ENCODE data around the gene ZNF587. TPM values are rescaled to one million over a fixed set of nuclear protein-coding genes. Genes with fewer than 3 reads are reported as not detected.
"Not testable (repeated sequence)": the region's sequence is repeated elsewhere in the genome, so short reads cannot be mapped to it uniquely, and the experiment has no call there.

Gene ZNF587
- total RNA-seq, 6 experiments from 2014 or later, result 22.6 to 28.6 (median 25.3) TPM

DNA sequence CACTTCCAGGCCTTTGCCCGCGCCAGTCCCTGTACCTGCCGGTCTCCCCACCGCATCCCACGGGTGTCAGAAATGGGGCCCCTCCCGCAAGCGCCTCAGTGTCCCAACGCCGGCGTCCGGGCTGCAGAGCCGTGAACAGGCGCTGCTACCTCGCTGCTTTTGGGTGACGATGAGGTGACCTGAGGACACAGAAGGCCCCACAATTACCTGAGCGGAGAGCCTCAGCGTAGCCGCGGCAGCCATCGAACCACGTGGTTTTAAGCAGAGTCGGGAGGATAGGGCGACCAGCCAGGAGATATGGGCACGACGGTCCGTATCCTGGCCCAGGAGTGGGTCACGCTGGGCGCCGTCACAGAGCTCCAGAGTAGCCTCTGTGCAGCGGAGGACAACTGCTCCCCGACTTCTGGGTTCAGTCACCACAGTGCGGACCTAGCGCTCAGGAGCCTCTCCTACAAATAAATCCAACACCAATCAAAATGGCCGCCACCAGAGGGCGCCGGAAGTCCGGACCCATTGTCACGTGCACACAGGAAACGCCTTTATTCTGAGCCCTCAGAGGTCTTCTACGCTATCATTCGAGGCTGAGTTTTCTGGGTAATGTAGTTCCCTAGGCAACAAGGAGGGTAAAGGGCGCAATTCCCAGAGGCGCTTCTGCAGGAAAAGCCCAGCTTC is 39.0 kb downstream of the ZNF587 start, which contains the start of gene ZNF814:
Gene ZNF814 (minus strand): TSS at position 478 of the 672 bp plus-strand sequence. CDS start 235 bp downstream, at position 243.
- peaks cover 33% of the 10 kb centered on the region for H3K9me3 Mint-ChIP-seq
- H3K27me3 Mint-ChIP-seq (ENCODE audit: insufficient read depth), result no peaks in the 10 kb centered on the region; the same call in 1 of the 2 replicates
- no peak within 1 kb of the TSS for H3K27ac Mint-ChIP-seq
- TF ChIP-seq, protein P1, sequence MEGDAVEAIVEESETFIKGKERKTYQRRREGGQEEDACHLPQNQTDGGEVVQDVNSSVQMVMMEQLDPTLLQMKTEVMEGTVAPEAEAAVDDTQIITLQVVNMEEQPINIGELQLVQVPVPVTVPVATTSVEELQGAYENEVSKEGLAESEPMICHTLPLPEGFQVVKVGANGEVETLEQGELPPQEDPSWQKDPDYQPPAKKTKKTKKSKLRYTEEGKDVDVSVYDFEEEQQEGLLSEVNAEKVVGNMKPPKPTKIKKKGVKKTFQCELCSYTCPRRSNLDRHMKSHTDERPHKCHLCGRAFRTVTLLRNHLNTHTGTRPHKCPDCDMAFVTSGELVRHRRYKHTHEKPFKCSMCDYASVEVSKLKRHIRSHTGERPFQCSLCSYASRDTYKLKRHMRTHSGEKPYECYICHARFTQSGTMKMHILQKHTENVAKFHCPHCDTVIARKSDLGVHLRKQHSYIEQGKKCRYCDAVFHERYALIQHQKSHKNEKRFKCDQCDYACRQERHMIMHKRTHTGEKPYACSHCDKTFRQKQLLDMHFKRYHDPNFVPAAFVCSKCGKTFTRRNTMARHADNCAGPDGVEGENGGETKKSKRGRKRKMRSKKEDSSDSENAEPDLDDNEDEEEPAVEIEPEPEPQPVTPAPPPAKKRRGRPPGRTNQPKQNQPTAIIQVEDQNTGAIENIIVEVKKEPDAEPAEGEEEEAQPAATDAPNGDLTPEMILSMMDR (IDR thresholded peaks at IDR 0.05), result peak; percentile 71
- peak within 1 kb of the TSS; percentile 63; the same call in 1 of the 2 replicates for H3K4me3 Mint-ChIP-seq
- H3K36me3 Mint-ChIP-seq (ENCODE audit: low read depth), result peaks cover 48% of the 10 kb centered on the region
- H3K4me1 Mint-ChIP-seq (ENCODE audit: low read depth), result peaks cover 6% of the 10 kb centered on the region; the same call in 1 of the 2 replicates
- DNase-seq, result peak; percentile 28

GRCh38 chr19:57890706-57891105 is 41.0 kb downstream of the ZNF587 start:
- H3K27ac Mint-ChIP-seq; H3K4me1 Mint-ChIP-seq (ENCODE audit: low read depth); H3K27me3 Mint-ChIP-seq (ENCODE audit: insufficient read depth); H3K4me3 Mint-ChIP-seq: not testable (repeated sequence)
- Mint-ChIP-seq H3K36me3 (ENCODE audit: low read depth) (peaks cover 42% of the 10 kb centered on the region), H3K9me3 (peaks cover 22% of the 10 kb centered on the region)
- DNase-seq, result peak; percentile 69

DNA sequence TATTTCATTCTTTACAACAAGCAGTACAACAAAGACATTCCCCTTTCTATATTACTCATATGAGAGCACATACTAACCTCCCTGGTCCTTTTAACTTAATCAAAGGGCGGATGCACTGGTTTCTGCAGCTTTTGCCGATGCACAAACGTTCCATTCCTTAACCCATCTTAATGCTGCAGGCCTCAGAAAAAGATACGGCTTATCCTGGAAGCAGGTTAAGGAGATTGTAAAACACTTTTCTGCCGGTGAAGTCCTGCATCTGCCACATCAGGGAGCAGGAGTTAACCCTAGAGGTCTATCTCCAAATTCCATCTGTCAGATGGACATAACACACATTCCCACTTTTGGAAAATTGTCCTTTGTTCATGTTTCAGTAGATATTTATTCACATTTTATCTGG is 50.7 kb downstream of the ZNF587 start:
- DNase-seq, result no peak
- H3K4me1 Mint-ChIP-seq (ENCODE audit: low read depth), result peaks cover 6% of the 10 kb centered on the region
- H3K27ac Mint-ChIP-seq, result no peak overlapping the region
- peaks cover 27% of the 10 kb centered on the region for H3K36me3 Mint-ChIP-seq (ENCODE audit: low read depth)
- no peak overlapping the region for H3K4me3 Mint-ChIP-seq
- H3K27me3 Mint-ChIP-seq (ENCODE audit: insufficient read depth), result peaks cover 2% of the 10 kb centered on the region
- TF ChIP-seq, protein P1 (IDR thresholded peaks at IDR 0.05), result no peak
- H3K9me3 Mint-ChIP-seq, result peaks cover 5% of the 10 kb centered on the region; the same call in 1 of the 2 replicates

DNA sequence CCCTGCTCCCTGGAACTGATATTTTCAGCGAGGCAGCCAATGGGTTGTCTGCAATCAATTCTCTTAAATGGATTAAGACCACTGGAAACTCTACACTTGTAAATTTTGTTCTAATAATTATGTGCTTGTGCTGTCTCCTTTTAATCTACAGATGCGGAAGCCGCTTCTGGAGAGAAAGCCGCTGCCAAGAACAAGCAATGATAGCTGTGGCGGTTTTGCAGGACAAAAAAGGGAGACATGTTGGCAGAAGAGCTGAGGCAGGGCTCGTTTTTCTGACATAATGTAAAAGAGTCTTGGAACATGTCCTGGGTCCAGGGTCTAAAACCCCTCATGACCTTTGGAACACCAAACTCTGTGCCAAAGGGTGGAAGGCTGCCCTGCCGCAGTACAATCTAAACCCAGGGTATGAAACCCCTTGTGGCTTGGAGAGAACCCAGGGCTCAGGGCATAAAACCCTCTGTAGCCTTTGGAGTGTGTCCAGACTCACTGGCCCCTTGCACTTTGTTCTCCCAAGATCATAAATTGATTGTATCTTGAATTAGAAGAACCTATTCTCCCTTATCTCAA is 54.0 kb downstream of the ZNF587 start:
- Mint-ChIP-seq H3K36me3 (ENCODE audit: low read depth) (peaks cover 44% of the 10 kb centered on the region), H3K27me3 (ENCODE audit: insufficient read depth) (peaks cover 2% of the 10 kb centered on the region; the same call in 1 of the 2 replicates), H3K27ac (no peak overlapping the region), H3K4me1 (ENCODE audit: low read depth) (peaks cover 6% of the 10 kb centered on the region), H3K9me3 (peaks cover 14% of the 10 kb centered on the region), H3K4me3 (no peak overlapping the region)
- TF ChIP-seq, protein P1 (IDR thresholded peaks at IDR 0.05), result peak; percentile 50
- DNase-seq, result no peak

DNA sequence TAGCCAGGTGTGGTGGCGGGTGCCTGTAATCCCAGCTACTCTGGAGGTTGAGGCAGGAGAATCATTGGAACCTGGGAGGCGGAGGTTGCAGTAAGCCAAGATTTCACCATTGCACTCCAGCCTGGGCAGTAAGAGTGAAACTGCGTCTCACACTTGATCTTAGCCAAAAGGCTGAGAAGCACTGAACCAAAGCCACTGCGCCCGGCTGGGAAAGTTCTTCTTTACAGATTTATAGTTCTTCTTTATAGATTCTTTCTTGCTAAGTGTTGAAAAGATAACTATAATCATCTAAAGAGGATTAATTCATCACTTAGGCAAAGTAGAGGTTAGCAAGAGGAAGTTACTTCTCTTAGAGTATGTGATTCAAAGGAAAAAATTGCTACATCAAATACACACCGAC is 55.6 kb downstream of the ZNF587 start:
- Mint-ChIP-seq H3K27ac (no peak overlapping the region), H3K27me3 (ENCODE audit: insufficient read depth) (peaks cover 2% of the 10 kb centered on the region; the same call in 1 of the 2 replicates), H3K36me3 (ENCODE audit: low read depth) (peaks cover 56% of the 10 kb centered on the region), H3K4me3 (no peak overlapping the region), H3K4me1 (ENCODE audit: low read depth) (peaks cover 6% of the 10 kb centered on the region), H3K9me3 (peaks cover 19% of the 10 kb centered on the region)
- TF ChIP-seq, protein P1 (IDR thresholded peaks at IDR 0.05), result no peak
- no peak for DNase-seq

- Mint-ChIP-seq H3K36me3 (ENCODE audit: low read depth) (peaks cover 67% of the 10 kb centered on the region), H3K4me1 (ENCODE audit: low read depth) (peaks cover 6% of the 10 kb centered on the region), H3K27me3 (ENCODE audit: insufficient read depth) (no peaks in the 10 kb centered on the region), H3K27ac (no peak overlapping the region), H3K9me3 (peaks cover 34% of the 10 kb centered on the region), H3K4me3 (no peak overlapping the region)
- TF ChIP-seq, protein P1 (IDR thresholded peaks at IDR 0.05), result no peak
- no peak for DNase-seq
Observed at GRCh38 chr19:57907394-57907793, 57.7 kb downstream of the ZNF587 start.
